HG03060 (cell line): ENCODE data around the gene SLC13A5.
"Not testable (repeated sequence)": the region's sequence is repeated elsewhere in the genome, so short reads cannot be mapped to it uniquely, and the experiment has no call there.

Experiments used
- ATAC-seq: cut with Tn5 transposase; IDR thresholded peaks from one replicate; pipeline ENCODE4 v1.9.1; 2021; ENCODE audit warnings: low read depth, moderate number of reproducible peaks; ENCODE audit not compliant: unreplicated experiment

The SLC13A5 gene

GRCh38 chr17:6713130-6713917, at the start of gene SLC13A5:
Gene SLC13A5 (minus strand): TSS chr17:6713369. CDS start chr17:6713333, 36 bp downstream.
- no peak for ATAC-seq

GRCh38 chr17:6761779-6762178, 48.6 kb upstream of the SLC13A5 start:
- no peak for ATAC-seq

GRCh38 chr17:6757747-6758146, 44.6 kb upstream of the SLC13A5 start:
- ATAC-seq: no peak

GRCh38 chr17:6756425-6757031, 43.4 kb upstream of the SLC13A5 start:
- no peak for ATAC-seq

- no peak for ATAC-seq
Observed at GRCh38 chr17:6755731-6756184, 42.6 kb upstream of the SLC13A5 start, which contains the start of gene XAF1. Gene XAF1 (plus strand): TSS chr17:6756046. CDS start chr17:6756079, 33 bp downstream.

GRCh38 chr17:6755281-6755680, 42.1 kb upstream of the SLC13A5 start:
- no peak for ATAC-seq

- ATAC-seq: no peak
Observed at GRCh38 chr17:6753546-6753945, 40.4 kb upstream of the SLC13A5 start.

- no peak for ATAC-seq
Observed at GRCh38 chr17:6753006-6753445, 39.9 kb upstream of the SLC13A5 start.

GRCh38 chr17:6752068-6752909, 39.1 kb upstream of the SLC13A5 start:
- ATAC-seq: no peak

- no peak for ATAC-seq
Observed at GRCh38 chr17:6749519-6749918, 36.4 kb upstream of the SLC13A5 start.

- ATAC-seq: no peak
Observed at GRCh38 chr17:6748617-6749016, 35.4 kb upstream of the SLC13A5 start.

GRCh38 chr17:6746665-6747064, 33.5 kb upstream of the SLC13A5 start:
- not testable (repeated sequence) for ATAC-seq

GRCh38 chr17:6729531-6729930, 16.4 kb upstream of the SLC13A5 start:
- ATAC-seq: no peak

- no peak for ATAC-seq
Observed at GRCh38 chr17:6724009-6724408, 10.8 kb upstream of the SLC13A5 start.

- ATAC-seq: no peak
Observed at GRCh38 chr17:6721744-6722143, 8.6 kb upstream of the SLC13A5 start.

GRCh38 chr17:6716736-6717135, 3.6 kb upstream of the SLC13A5 start:
- no peak for ATAC-seq

GRCh38 chr17:6714315-6714874, 1.2 kb upstream of the SLC13A5 start:
- ATAC-seq: no peak

GRCh38 chr17:6713918-6714271, 726 bp upstream of the SLC13A5 start:
- no peak for ATAC-seq

GRCh38 chr17:6712854-6713129, 377 bp downstream of the SLC13A5 start:
- ATAC-seq: no peak

- ATAC-seq: no peak
Observed at GRCh38 chr17:6712058-6712853, 913 bp downstream of the SLC13A5 start.
